ENCODE measurements around the gene MAJIN.
A peak's percentile ranks its signal among the peaks of the same experiment; 100 is the strongest.

MAJIN gene

GRCh38 chr11:64910451-64911093 lies 61.3 kb downstream of the MAJIN start:
- DNase-seq = no peak

- DNase-seq = no peak
These were observed 62.1 kb downstream of the MAJIN start for GRCh38 chr11:64909653-64910343.

GRCh38 chr11:64908766-64909165 lies 63.1 kb downstream of the MAJIN start:
- DNase-seq = no peak

GRCh38 chr11:64906314-64906635 lies 65.6 kb downstream of the MAJIN start:
- DNase-seq = no peak

GRCh38 chr11:64905516-64906313 lies 66.2 kb downstream of the MAJIN start:
- DNase-seq = no peak

GRCh38 chr11:64903291-64903833 lies 68.5 kb downstream of the MAJIN start:
- no peak for DNase-seq

- DNase-seq = no peak
These were observed 69.6 kb downstream of the MAJIN start for GRCh38 chr11:64902102-64902900.

- DNase-seq = no peak
These were observed 71.1 kb downstream of the MAJIN start for GRCh38 chr11:64900774-64901173.

- DNase-seq = no peak
These were observed 71.6 kb downstream of the MAJIN start for GRCh38 chr11:64900263-64900678.

GRCh38 chr11:64898541-64898940 lies 73.4 kb downstream of the MAJIN start:
- no peak for DNase-seq

GRCh38 chr11:64898076-64898445 lies 73.8 kb downstream of the MAJIN start:
- no peak for DNase-seq

GRCh38 chr11:64897381-64898075 lies 74.4 kb downstream of the MAJIN start:
- no peak for DNase-seq

- no peak for DNase-seq
These were observed 75.4 kb downstream of the MAJIN start for GRCh38 chr11:64896448-64897022.

GRCh38 chr11:64894812-64895452 lies 77.0 kb downstream of the MAJIN start:
- no peak for DNase-seq

- DNase-seq = peak; percentile 78
These were observed 77.7 kb downstream of the MAJIN start for GRCh38 chr11:64894070-64894811.

- no peak for DNase-seq
These were observed 78.5 kb downstream of the MAJIN start for GRCh38 chr11:64893194-64894069.

- DNase-seq = no peak
These were observed 79.1 kb downstream of the MAJIN start for GRCh38 chr11:64892838-64893193.

- no peak for DNase-seq
These were observed 79.5 kb downstream of the MAJIN start for GRCh38 chr11:64892411-64892831.

- no peak for DNase-seq
These were observed 80.0 kb downstream of the MAJIN start for GRCh38 chr11:64891880-64892279.
